Liver (tissue), 9 donors: Measurements from ENCODE around the gene KRT27. TPM values are rescaled to one million over a fixed set of nuclear protein-coding genes. Genes with fewer than 3 reads are reported as not detected.

Experiments
- DNase-seq: peaks from one replicate; pipeline ENCODE4 v3.0.0-alpha.2; 2017; ENCODE audit warnings: low spot score
- H3K27ac ChIP-seq, 2 donors: one replicate each; pipeline ENCODE4 v1.7.0; 2013; ENCODE audit warnings: inconsistent platforms in 2 of 2, low read length in 2 of 2, control low read depth in 1 of 2, low read depth in 1 of 2, mild to moderate bottlenecking in 1 of 2
- H3K27me3 ChIP-seq, 4 donors: one replicate each; pipeline versions ENCODE4 v1.6.1 to v1.7.0; 2013; ENCODE audit warnings: low read length in 3 of 4, inconsistent platforms in 1 of 4, mild to moderate bottlenecking in 1 of 4, moderate library complexity in 1 of 4; ENCODE audit not compliant: control insufficient read depth in 4 of 4, insufficient read depth in 4 of 4
- H3K36me3 ChIP-seq, 4 donors: one replicate each; pipeline versions ENCODE4 v1.6.1 to v1.7.0; 2013; ENCODE audit warnings: low read length in 3 of 4, mild to moderate bottlenecking in 3 of 4, low read depth in 1 of 4, moderate library complexity in 1 of 4; ENCODE audit not compliant: control insufficient read depth in 4 of 4, insufficient read depth in 3 of 4
- H3K4me1 ChIP-seq, 4 donors: one replicate each; pipeline versions ENCODE4 v1.6.1 to v1.7.0; 2013; ENCODE audit warnings: low read length in 3 of 4, mild to moderate bottlenecking in 3 of 4, moderate library complexity in 1 of 4; ENCODE audit not compliant: control insufficient read depth in 4 of 4, insufficient read depth in 4 of 4
- H3K4me3 ChIP-seq, 3 donors: one replicate each; pipeline versions ENCODE4 v1.6.1 to v1.7.0; 2013; ENCODE audit warnings: low read length in 3 of 3, control low read depth in 1 of 3, low read depth in 1 of 3, mild to moderate bottlenecking in 1 of 3
- H3K9ac ChIP-seq, 2 donors: one replicate each; pipeline ENCODE4 v1.7.0; 2013; ENCODE audit warnings: low read length in 2 of 2, mild to moderate bottlenecking in 2 of 2, moderate library complexity in 2 of 2, control low read depth in 1 of 2, low read depth in 1 of 2
- H3K9me3 ChIP-seq, 4 donors: one replicate each; pipeline versions ENCODE4 v1.6.1 to v1.7.0; 2013; ENCODE audit warnings: low read length in 3 of 4; ENCODE audit not compliant: control insufficient read depth in 4 of 4
- ATF3 ChIP-seq: IDR thresholded peaks from 2 replicates; pipeline ENCODE4 v1.6.1; 2016; ENCODE audit warnings: antibody characterized with exemption
- CTCF ChIP-seq: fragments of 150-350 bp; IDR thresholded peaks from 2 replicates; pipeline ENCODE4 v1.5.1; 2017; ENCODE audit warnings: improper control_type of control experiment, low read depth, low read length; ENCODE audit not compliant: missing input control
- EGR1 ChIP-seq, 2 donors: IDR thresholded peaks; 2 replicates each; pipeline ENCODE4 v1.6.1; 2016 to 2018; ENCODE audit warnings: antibody characterized with exemption in 2 of 2, low read depth in 2 of 2
- FOXA1 ChIP-seq: IDR thresholded peaks from 2 replicates; pipeline ENCODE4 v1.6.1; 2016; ENCODE audit warnings: antibody characterized with exemption
- FOXA2 ChIP-seq: IDR thresholded peaks from 2 replicates; pipeline ENCODE4 v1.6.1; 2016; ENCODE audit warnings: antibody characterized with exemption
- GABPA ChIP-seq, 2 donors: IDR thresholded peaks in 1 of 2; conservative IDR thresholded peaks in 1 of 2; 2 replicates each; pipeline ENCODE4 v1.6.1; 2016; ENCODE audit warnings: antibody characterized with exemption in 2 of 2, mild to moderate bottlenecking in 1 of 2, moderate library complexity in 1 of 2
- HNF4A ChIP-seq, 2 donors: conservative IDR thresholded peaks; 2 replicates each; pipeline ENCODE4 v1.6.1; 2016; ENCODE audit warnings: antibody characterized with exemption in 2 of 2, mild to moderate bottlenecking in 2 of 2
- HNF4G ChIP-seq: IDR thresholded peaks from 2 replicates; pipeline ENCODE4 v1.6.1; 2016; ENCODE audit warnings: antibody characterized with exemption
- JUND ChIP-seq, 2 donors: IDR thresholded peaks; 2 replicates each; pipeline ENCODE4 v1.6.1; 2016; ENCODE audit warnings: antibody characterized with exemption in 2 of 2
- MAX ChIP-seq: IDR thresholded peaks from 2 replicates; pipeline ENCODE4 v1.6.1; 2016; ENCODE audit warnings: antibody characterized with exemption
- NR2F2 ChIP-seq: IDR thresholded peaks from 2 replicates; pipeline ENCODE4 v1.6.1; 2016; ENCODE audit warnings: antibody characterized with exemption
- RAD21 ChIP-seq, 2 donors: IDR thresholded peaks; 2 replicates each; pipeline ENCODE4 v1.6.1; 2016; ENCODE audit warnings: antibody characterized with exemption in 2 of 2, mild to moderate bottlenecking in 2 of 2
- RXRA ChIP-seq, 2 donors: IDR thresholded peaks; 2 replicates each; pipeline ENCODE4 v1.6.1; 2017 to 2018; ENCODE audit warnings: antibody characterized with exemption in 2 of 2, mild to moderate bottlenecking in 1 of 2
- TAF1 ChIP-seq: conservative IDR thresholded peaks from 2 replicates; pipeline ENCODE4 v1.6.1; 2016; ENCODE audit warnings: antibody characterized with exemption, mild to moderate bottlenecking
- YY1 ChIP-seq: IDR thresholded peaks from 2 replicates; pipeline ENCODE4 v1.6.1; 2016; ENCODE audit warnings: antibody characterized with exemption, mild to moderate bottlenecking
- ZBTB33 ChIP-seq: IDR thresholded peaks from 2 replicates; pipeline ENCODE4 v1.6.1; 2016; ENCODE audit warnings: antibody characterized with exemption
- WGBS: extraction: QIAGEN DNeasy Blood & Tissue Kit; methylation state at CpG from one replicate; pipeline ENCODE4 v1.1.7; 2013; 5-methylcytosine and 5-hydroxymethylcytosine counted together
- polyA plus RNA-seq, 2 donors: library from polyadenylated mRNA; stranded (reverse) in 1 of 2; unstranded in 1 of 2; fragments of 200-250 nt in 1 of 2; fragments of >200 nt in 1 of 2; fragmentation: Nextera tagmentation in 1 of 2; extraction: Ambion mirVana in 1 of 2; gene quantifications; one replicate each; pipeline versions ENCODE4 v1.2.1 to v1.2.3, GENCODE V29; 2013 to 2015
- total RNA-seq, 2 donors: library from RNA; depleted of rRNA; stranded (reverse); fragments of >200 nt; gene quantifications; one replicate each; pipeline ENCODE4 v1.2.3, GENCODE V29; 2014
- donor health status: healthy.
- donor health status: healthy.
- donor health status: healthy.
- donor health status: healthy.
- donor health status: healthy.

The KRT27 gene
- total and polyA plus RNA-seq, 4 donors: not detected

- WGBS: 83% methylated on average over 3 of the region's 3 CpGs
- H3K9me3 ChIP-seq: peaks cover 0 to 10% (median 0%) of the 10 kb centered on the region in 4 donors
- peaks cover 0 to 4% (median 0%) of the 10 kb centered on the region in 4 donors for H3K27me3 ChIP-seq
- H3K4me3 ChIP-seq: no peak overlapping the region
- no peak overlapping the region for H3K27ac ChIP-seq
- no peaks in the 10 kb centered on the region for H3K4me1 ChIP-seq
- H3K9ac ChIP-seq: no peak overlapping the region
- no peak for DNase-seq
- no peaks in the 10 kb centered on the region for H3K36me3 ChIP-seq
- no peak for TF ChIP-seq ATF3
- TF ChIP-seq ZBTB33: no peak
- no peak for TF ChIP-seq JUND (IDR thresholded peaks at IDR 0.05)
- no peak for TF ChIP-seq TAF1
- no peak for TF ChIP-seq NR2F2
- TF ChIP-seq FOXA2: no peak
- TF ChIP-seq HNF4A (conservative IDR thresholded peaks at IDR 0.05): no peak
- no peak for TF ChIP-seq RAD21 (IDR thresholded peaks at IDR 0.05)
- no peak for TF ChIP-seq RXRA (IDR thresholded peaks at IDR 0.05)
- TF ChIP-seq MAX: no peak
- no peak for TF ChIP-seq HNF4G
- TF ChIP-seq EGR1 (IDR thresholded peaks at IDR 0.05; ENCODE audit: low read depth in 2 of 2): no peak
- TF ChIP-seq FOXA1: no peak
- TF ChIP-seq GABPA (IDR thresholded peaks at IDR 0.05 in 1 of 2, conservative IDR thresholded peaks at IDR 0.05 in 1 of 2): no peak
- TF ChIP-seq YY1: no peak
Measured at GRCh38 chr17:40753804-40754203, 28.5 kb downstream of the KRT27 start.

- Histone ChIP-seq H3K9me3 (peaks cover 0 to 4% (median 0%) of the 10 kb centered on the region in 4 donors), H3K4me1 (no peaks in the 10 kb centered on the region), H3K27ac (no peak overlapping the region), H3K36me3 (no peaks in the 10 kb centered on the region), H3K4me3 (no peak overlapping the region), H3K27me3 (no peaks in the 10 kb centered on the region), H3K9ac (no peak overlapping the region)
- WGBS: 85% methylated on average over 14 of the region's 14 CpGs
- no peak for DNase-seq
- no peak for TF ChIP-seq TAF1
- no peak for TF ChIP-seq FOXA1
- TF ChIP-seq CTCF: no peak
- no peak for TF ChIP-seq NR2F2
- TF ChIP-seq MAX: no peak
- no peak for TF ChIP-seq HNF4G
Measured at GRCh38 chr17:40751065-40751464, 31.3 kb downstream of the KRT27 start.
